Ectodermal cell (in vitro differentiated cells): ENCODE measurements around the gene CHMP5. TPM values are rescaled to one million over a fixed set of nuclear protein-coding genes. Genes with fewer than 3 reads are reported as not detected.
A peak's percentile ranks its signal among the peaks of the same experiment; 100 is the strongest.

Source experiments
- H3K27ac ChIP-seq: 2 replicates; pipeline ENCODE4 v1.7.0; 2013; ENCODE audit warnings: mild to moderate bottlenecking, low read depth, low read length; ENCODE audit not compliant: insufficient read depth, poor library complexity, severe bottlenecking
- H3K27me3 ChIP-seq: 2 replicates; pipeline ENCODE4 v1.7.0; 2013; ENCODE audit warnings: mild to moderate bottlenecking, low read length; ENCODE audit not compliant: insufficient read depth, control insufficient read depth, poor library complexity, severe bottlenecking
- H3K36me3 ChIP-seq: one replicate; pipeline ENCODE4 v1.7.0; 2013; ENCODE audit warnings: low read length; ENCODE audit not compliant: control insufficient read depth, insufficient read depth
- H3K4me1 ChIP-seq: one replicate; pipeline ENCODE4 v1.7.0; 2013; ENCODE audit warnings: low read length; ENCODE audit not compliant: control insufficient read depth, insufficient read depth
- H3K4me3 ChIP-seq: 2 replicates; pipeline ENCODE4 v1.7.0; 2013; ENCODE audit warnings: low read depth, low read length, control low read depth; ENCODE audit not compliant: insufficient read depth
- H3K9me3 ChIP-seq: 2 replicates; pipeline ENCODE4 v1.7.0; 2013; ENCODE audit warnings: mild to moderate bottlenecking, low read length, moderate library complexity; ENCODE audit not compliant: control insufficient read depth
- whole genome bisulfite sequencing, 2 experiments: methylation state at CpG; one replicate each; pipeline ENCODE4 v1.1.7; 2013; ENCODE audit warnings: missing lambda C conversion rate in 2 of 2; 5-methylcytosine and 5-hydroxymethylcytosine counted together
- polyA plus RNA-seq, 4 experiments: library from polyadenylated mRNA; stranded (reverse); fragments of 50-300 nt; gene quantifications; one replicate each; pipeline ENCODE4 v1.2.3, GENCODE V29; 2013

CHMP5 gene
- polyA plus RNA-seq (2013, experiment 1 of 4), result 59.1 TPM
- 58.4 TPM for polyA plus RNA-seq (2013, experiment 2 of 4)
- polyA plus RNA-seq (2013, experiment 3 of 4), result 68.5 TPM
- polyA plus RNA-seq (2013, experiment 4 of 4), result 67.4 TPM

DNA sequence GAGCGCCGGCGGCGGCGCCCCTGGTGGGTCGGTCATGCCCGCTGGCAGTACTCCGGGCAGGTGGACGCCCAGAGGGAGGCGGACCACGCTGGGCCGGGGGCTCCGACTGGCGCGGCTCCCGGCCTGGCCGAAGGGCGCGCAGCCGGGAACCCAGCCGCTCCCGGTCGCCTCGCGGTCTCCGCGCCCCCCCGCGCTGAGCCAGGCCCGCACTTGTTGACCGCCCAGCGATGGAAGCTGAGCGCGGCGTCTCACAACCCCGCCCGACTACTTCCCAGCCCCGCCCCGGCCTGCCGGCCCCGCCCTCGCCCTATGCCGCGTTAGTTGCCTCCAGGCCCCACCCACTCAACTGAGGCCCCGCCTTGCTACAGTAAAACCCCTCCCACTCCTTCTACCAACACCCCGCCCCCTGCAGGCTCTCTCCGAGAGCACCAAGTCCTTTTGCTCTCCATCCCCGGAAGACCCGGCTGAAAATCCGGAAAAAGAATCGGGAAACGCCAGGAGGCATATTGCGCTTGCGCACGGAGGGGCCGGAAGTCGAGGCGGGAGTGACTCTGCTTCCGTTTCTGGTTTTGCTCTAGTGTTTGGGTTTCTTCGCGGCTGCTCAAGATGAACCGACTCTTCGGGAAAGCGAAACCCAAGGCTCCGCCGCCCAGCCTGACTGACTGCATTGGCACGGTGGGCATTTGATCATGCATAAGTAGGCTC is at the start of gene CHMP5, which contains the start of gene BAG1:
Gene CHMP5, plus strand, starts transcription at position 577 of the 705 bp plus-strand sequence. Its CDS starts 30 bp downstream, at position 607.
Gene BAG1, minus strand, starts transcription at position 236 of the 705 bp plus-strand sequence.
- 0% methylated on average over 67 of the region's 67 CpGs for WGBS, 2 experiments
- H3K27ac ChIP-seq, result no peak within 1 kb of the TSS

DNA sequence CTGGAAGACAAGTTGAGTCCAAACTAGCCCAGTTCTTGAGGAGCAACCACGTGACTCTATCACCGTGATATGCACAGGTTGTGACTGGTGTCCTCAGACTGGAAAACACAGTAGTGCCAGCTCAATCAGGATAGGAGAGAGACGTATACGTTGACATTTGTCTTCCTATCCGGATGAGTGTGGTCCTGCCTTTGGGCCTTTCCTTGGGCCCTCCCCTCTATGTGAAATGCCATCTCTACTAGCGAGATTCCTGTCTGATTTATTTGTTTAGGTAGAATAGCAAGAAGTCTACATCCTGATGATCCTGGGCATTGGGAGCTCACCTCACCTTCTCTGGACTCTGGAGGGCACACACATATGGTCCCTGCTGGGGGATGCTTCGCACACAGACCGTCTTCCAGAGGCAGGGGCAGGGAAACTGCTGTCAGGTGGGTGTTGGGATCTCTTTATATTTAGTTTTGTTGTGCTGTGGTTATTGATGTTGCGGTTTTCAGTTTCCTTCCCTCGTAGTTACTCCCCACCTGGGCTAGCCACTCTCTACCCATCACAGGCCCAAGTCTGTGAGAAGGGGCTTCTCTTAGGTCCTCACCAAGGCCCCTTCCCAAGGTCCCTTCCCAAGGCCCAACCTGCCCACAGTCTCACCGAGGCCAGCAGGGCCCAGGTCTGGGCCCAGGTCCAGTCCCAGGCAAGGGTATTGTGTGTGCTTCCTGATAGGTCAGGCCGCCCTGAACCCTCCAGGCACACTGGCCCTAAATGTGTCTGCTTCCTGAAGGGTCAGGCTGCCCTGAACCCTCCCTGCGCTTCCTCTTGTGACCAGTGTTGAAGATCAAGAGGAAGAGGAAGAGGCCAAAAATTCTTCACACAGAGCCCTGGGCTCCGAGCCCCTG is 43.9 kb upstream of the CHMP5 start:
- Histone ChIP-seq H3K27me3 (no peaks in the 10 kb centered on the region), H3K36me3 (no peaks in the 10 kb centered on the region), H3K27ac (no peak overlapping the region), H3K4me3 (no peak overlapping the region), H3K9me3 (no peaks in the 10 kb centered on the region), H3K4me1 (no peaks in the 10 kb centered on the region)
- 89 to 92% methylated on average over 13 to 14 of the region's 14 CpGs for WGBS, 2 experiments

More for the DNA sequence above, at the start of gene CHMP5, which contains the start of gene BAG1:
- Histone ChIP-seq H3K27me3 (no peaks in the 10 kb centered on the region), H3K4me1 (peaks cover 7% of the 10 kb centered on the region), H3K36me3 (peaks cover 44% of the 10 kb centered on the region), H3K9me3 (no peaks in the 10 kb centered on the region), H3K4me3 (peak within 1 kb of the TSS; percentile 62)

DNA sequence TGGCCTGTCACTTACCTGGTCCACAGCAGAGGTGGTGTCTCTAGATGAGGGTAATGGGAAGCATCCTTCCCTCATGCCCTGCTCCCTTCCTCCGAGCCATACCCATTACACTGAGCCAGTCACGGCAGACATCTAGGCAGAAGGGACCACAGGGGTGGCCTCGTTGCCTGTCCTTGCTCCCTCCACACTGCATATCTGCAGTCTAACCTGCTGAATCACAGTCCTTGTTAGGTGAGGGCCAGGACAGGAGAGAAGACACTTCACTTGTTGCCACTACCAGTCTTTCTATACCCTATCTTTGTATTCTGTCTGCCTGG is 43.3 kb upstream of the CHMP5 start:
- H3K4me3 ChIP-seq, result no peak overlapping the region

DNA sequence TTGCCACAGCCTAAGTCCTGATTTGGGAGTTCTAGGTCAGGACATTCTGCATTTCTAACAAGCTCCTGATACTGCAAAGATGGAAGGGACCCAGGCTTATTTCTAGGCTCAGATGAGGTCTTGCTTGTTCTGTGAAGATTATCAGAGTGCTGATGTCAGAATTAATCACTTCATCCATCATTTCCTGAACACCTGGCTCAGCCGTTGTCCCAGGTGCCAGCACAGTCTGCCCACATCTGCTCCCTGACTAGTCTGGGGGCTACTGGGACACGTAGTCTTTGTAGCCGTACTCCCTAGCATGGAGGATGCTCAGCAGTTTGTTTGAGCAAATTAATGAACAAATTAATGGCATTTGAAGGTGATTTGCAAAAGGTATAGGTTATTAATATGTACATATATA is 42.8 kb upstream of the CHMP5 start:
- Histone ChIP-seq H3K4me3 (no peak overlapping the region), H3K27ac (no peak overlapping the region), H3K4me1 (no peaks in the 10 kb centered on the region), H3K9me3 (no peaks in the 10 kb centered on the region), H3K27me3 (no peaks in the 10 kb centered on the region), H3K36me3 (no peaks in the 10 kb centered on the region)
- WGBS, 2 experiments, result 95 to 96% methylated on average over 3 of the region's 3 CpGs

More for the DNA sequence above, 43.3 kb upstream of the CHMP5 start:
- Histone ChIP-seq H3K4me1 (no peaks in the 10 kb centered on the region), H3K27ac (no peak overlapping the region), H3K36me3 (no peaks in the 10 kb centered on the region), H3K27me3 (no peaks in the 10 kb centered on the region), H3K9me3 (no peaks in the 10 kb centered on the region)
- 87 to 88% methylated on average over 3 of the region's 3 CpGs for WGBS, 2 experiments

DNA sequence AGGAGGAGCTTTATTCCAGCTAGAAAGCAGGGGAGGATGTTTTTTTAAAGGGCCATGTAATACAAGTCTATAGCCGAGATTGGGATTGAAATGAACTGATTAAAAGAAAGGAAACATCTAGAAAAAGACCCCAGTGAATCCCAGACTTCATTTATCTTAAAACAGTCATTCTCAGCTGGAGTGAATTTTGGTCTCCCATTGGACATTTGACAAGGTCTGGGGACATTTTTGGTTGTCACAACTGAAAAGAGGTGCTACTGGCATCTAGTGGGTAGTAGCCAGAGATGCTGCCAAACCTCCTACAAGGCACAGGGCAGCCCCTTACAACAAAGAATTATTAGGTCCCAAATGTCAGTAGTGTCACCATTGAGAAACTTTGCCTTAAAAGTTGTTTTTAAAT is 41.2 kb upstream of the CHMP5 start:
- Histone ChIP-seq H3K4me3 (no peak overlapping the region), H3K36me3 (no peaks in the 10 kb centered on the region), H3K27me3 (no peaks in the 10 kb centered on the region), H3K4me1 (no peaks in the 10 kb centered on the region), H3K9me3 (no peaks in the 10 kb centered on the region), H3K27ac (no peak overlapping the region)
- 100% methylated on average over 1 of the region's 1 CpG for WGBS, 2 experiments

DNA sequence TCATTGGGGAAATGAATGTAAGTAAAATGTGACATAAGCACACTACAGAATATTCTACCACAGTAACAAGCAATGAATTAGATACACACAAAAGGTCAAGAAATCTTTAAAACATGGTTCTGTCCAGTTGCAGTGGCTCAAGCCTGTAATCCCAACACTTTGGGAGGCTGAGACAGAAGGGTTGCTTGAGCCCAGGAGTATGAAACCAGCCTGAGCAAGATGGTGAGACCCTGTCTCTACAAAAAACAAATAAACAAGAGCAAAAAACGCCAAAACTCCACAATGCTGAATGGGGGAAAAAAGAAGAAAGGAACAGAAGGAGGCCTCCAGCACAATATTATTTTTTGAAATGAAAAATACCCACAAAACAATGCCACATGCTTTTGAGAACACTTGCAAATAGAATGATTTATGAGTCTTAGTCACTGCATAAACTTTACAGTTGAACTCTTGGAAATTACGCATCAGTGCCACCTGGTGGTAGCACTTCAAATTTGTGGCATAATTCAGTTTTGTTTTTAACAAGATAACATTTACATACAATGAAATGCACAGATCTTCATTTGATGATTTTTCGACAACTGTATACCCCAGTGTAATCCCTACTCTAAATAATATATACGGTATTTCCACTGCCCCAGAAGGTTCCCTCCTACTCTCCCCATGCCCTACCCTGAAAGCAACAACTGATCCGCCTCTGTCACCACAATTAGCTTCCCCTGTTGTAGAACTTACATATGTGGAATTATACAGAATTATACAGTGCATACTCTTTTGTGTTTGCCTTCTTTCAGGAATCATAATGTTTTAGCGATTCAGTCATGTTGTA is 39.3 kb upstream of the CHMP5 start:
- no peaks in the 10 kb centered on the region for H3K4me1 ChIP-seq
- no peaks in the 10 kb centered on the region for H3K36me3 ChIP-seq
- H3K27ac ChIP-seq, result no peak overlapping the region
- WGBS, 2 experiments, result 24 to 37% methylated on average over 5 to 6 of the region's 6 CpGs
- H3K4me3 ChIP-seq, result no peak overlapping the region
- H3K9me3 ChIP-seq, result no peaks in the 10 kb centered on the region
- H3K27me3 ChIP-seq, result no peaks in the 10 kb centered on the region

DNA sequence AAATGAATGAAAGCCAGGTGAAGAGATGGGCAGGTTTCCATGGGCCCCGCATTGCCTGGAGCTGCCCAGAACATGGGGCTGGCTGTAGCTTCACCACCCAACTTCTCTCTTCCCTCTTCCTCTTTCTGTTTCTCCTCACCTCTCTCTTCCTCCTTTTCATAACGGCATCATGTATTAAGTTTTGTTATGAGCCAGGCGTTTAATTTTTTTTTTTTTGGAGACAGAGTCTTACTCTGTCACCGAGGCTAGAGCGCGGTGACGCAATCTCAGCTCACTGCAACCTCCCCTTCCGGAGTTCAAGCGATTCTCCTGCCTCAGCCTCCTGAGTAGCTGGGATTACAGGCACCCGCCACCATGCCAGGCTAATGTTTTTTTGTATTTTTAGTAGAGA is 37.8 kb upstream of the CHMP5 start:
- WGBS, 2 experiments, result 92 to 94% methylated on average over 9 to 10 of the region's 10 CpGs
- Histone ChIP-seq H3K4me1 (no peaks in the 10 kb centered on the region), H3K27ac (no peak overlapping the region), H3K36me3 (no peaks in the 10 kb centered on the region), H3K27me3 (no peaks in the 10 kb centered on the region), H3K4me3 (no peak overlapping the region), H3K9me3 (no peaks in the 10 kb centered on the region)

DNA sequence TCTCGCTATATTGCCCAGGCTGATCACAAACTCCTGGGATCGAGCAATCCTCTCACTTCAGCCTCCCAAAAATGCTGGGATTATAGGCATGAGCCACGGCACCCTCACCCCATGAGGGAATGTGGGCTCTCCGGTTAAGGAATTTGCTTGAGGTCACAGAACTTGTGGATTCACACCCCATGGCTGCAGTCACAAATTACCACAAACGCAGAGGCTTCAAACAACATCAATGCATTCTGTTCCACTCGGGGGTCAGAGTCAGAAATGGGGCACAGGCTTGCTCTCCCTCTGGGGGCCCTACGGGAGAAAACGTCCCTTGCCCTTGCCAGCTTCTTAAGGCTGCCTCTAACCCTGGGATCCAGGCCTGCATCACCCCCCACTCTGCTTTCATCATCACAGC is 37.1 kb upstream of the CHMP5 start:
- H3K4me1 ChIP-seq, result no peaks in the 10 kb centered on the region
- no peak overlapping the region for H3K4me3 ChIP-seq
- no peaks in the 10 kb centered on the region for H3K36me3 ChIP-seq
- H3K27me3 ChIP-seq, result peaks cover 5% of the 10 kb centered on the region
- no peak overlapping the region for H3K27ac ChIP-seq
- H3K9me3 ChIP-seq, result no peaks in the 10 kb centered on the region
- WGBS, 2 experiments, result 82 to 85% methylated on average over 8 of the region's 8 CpGs

DNA sequence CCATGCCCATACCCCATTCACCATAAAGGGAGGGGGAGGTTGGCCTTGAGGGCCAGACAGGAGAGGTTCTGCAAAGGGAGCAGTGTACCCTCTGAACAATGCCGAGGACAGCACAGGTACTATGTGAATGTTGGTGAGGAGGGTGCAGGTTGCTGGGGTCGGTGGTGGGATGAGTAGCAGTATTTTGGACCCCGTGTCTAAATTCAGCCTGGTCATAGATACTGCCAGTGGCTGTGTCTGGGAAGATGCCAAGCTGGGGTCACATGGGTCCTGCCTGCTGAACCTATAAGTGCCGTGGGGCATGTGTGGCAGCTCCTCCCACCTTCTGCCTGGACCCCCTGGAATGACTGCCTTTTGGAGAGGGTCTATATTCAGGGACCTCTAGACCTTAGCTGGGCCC is 36.2 kb upstream of the CHMP5 start:
- Histone ChIP-seq H3K4me3 (no peak overlapping the region), H3K9me3 (no peaks in the 10 kb centered on the region), H3K27ac (no peak overlapping the region), H3K27me3 (peaks cover 10% of the 10 kb centered on the region), H3K4me1 (no peaks in the 10 kb centered on the region), H3K36me3 (no peaks in the 10 kb centered on the region)
- WGBS, 2 experiments, result 88 to 91% methylated on average over 4 of the region's 4 CpGs
